GM04504 (cell line): ENCODE data around the gene PGBD4.

Experiments
- DNase-seq: peaks from one replicate; pipeline ENCODE4 v3.0.0-alpha.2; 2012; ENCODE audit warnings: low read depth

Gene PGBD4

GRCh38 chr15:34101366-34102174 lies at the start of gene PGBD4, which contains the start of gene EMC7:
Gene PGBD4 (plus strand): TSS chr15:34102083. CDS start chr15:34102532, 449 bp downstream.
Gene EMC7 (minus strand): TSS chr15:34101862. CDS start chr15:34101839, 23 bp downstream.
- DNase-seq: peak; percentile 99

DNA sequence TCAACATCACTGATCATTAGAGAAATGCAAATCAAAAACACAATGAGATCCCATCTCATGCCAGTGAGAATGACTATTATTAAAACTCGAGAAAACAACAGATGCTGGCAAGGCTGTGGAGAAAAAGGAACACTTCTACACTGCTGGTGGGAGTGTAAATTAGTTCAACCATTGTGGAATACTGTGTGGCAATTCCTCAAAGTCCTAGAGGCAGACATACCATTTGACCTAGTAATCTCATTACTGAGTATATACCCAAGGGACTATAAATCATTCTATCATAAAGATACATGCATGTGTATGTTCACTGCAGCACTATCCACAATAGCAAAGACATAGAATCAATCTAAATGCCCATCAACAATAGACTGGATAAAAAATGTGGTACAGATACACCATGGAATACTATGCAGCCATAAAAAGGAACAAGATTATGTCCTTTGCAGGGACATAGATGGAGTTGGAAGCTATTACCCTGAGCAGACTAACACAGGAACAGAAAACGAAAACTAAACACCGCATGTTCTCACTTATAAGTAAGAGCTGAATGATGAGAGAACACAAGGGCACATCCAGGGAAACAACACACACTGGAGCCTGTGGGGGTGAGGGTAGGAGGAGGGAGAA lies 47.7 kb upstream of the PGBD4 start:
- DNase-seq: no peak

GRCh38 chr15:34055868-34056595 lies 45.9 kb upstream of the PGBD4 start:
- no peak for DNase-seq

- DNase-seq: no peak
These were observed 45.0 kb upstream of the PGBD4 start for GRCh38 chr15:34056911-34057310.

GRCh38 chr15:34059476-34059875 lies 42.4 kb upstream of the PGBD4 start:
- DNase-seq: no peak

DNA sequence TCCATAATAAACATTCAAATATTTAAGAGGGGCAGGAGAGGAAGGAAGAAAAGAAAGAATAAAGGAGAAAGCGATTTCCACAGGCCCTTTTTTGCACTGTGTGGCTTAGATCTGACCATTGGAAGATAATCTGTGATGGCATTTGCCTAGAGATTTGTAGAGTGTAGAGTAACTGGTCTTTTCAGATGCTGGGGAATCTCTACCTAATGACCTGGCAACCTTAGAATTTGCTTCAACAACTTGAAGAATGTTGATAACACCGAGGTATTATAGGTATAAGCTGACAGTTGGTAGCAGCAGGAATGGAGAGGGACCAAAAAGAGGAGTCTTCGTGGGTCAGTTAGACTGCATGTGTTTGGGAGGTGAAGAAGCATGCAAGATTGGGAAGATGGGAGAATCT lies 41.9 kb upstream of the PGBD4 start:
- no peak for DNase-seq

GRCh38 chr15:34064438-34064837 lies 37.4 kb upstream of the PGBD4 start:
- DNase-seq: no peak

- no peak for DNase-seq
These were observed 36.6 kb upstream of the PGBD4 start for GRCh38 chr15:34065261-34065660.

DNA sequence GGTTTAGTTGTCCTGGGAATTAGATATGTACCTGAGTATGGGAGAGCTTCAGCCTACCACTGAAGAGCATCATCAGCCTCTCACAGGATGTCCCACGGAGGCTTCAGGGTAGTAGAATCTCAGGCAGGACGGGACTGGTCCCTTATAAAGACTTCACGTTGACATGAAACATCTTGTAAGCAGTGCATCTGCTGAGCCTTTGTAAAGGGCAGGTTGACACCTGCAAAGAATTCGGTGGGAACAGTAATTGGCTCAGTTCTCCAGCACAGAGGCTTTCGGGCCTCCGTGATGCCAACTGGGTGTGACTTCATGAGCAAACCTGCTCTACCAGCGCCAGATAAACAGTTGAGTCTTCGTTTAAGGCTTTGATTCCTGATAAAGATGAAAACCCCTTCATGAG lies 35.9 kb upstream of the PGBD4 start:
- no peak for DNase-seq

GRCh38 chr15:34070003-34070402 lies 31.9 kb upstream of the PGBD4 start:
- no peak for DNase-seq

- DNase-seq: no peak
These were observed 25.1 kb upstream of the PGBD4 start for GRCh38 chr15:34076785-34077184.

GRCh38 chr15:34078900-34079299 lies 23.0 kb upstream of the PGBD4 start:
- no peak for DNase-seq

DNA sequence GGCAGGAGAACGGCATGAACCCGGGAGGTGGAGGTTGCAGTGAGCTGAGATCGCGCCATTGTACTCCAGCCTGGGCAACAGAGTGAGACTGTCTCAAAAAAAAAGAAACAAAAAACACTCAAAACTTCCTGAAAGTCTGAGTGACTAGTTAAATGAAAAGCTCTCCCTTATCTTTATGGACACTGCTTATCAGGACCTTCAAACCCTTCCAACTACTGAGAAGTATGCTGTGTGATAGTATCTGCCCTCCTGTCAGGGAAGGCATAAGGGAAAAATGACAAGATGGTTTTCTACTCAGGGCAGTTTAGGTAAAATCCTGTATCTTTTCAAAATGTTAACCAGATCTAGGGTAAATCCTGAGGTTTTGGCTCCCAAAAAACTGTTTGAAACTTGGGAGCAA lies 22.0 kb upstream of the PGBD4 start:
- DNase-seq: no peak

DNA sequence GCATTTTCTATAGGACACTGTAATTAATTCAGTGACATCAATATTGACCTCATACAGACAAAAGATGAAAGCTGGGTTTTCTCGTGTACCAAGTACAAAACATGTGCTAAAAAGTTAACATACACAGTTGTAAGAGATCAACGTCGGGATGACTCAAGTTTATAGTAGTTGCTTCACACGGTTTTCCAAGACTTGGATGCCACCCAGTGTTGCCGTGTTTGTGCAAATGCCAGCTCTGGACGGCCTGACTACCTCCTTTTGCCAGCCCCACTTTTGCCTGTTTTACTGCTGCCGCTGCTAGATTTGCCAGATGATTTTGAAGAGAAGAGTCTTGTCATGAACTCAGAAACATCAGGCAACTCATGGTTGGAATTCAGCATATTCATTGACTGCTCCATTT lies 17.8 kb upstream of the PGBD4 start:
- DNase-seq: peak; percentile 83

DNA sequence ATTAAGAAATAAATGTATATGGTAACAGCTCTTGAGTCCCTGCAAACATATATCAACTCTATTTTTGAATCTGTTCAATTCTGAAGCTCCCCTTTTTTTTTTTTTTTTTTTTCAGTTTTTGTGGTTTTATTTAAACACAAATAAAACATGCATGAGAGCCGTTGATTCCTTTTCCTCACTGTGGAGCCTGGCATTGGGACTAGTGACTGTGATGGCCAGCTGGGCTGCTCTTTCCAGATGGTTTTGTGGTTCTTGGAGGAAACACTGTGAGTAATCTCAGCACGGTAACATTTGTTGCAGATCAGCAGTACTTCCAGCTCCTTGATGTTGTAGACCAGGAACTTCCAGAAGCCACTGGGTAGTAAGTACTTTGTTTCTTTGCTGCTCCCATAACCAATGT lies 16.1 kb upstream of the PGBD4 start:
- peak; percentile 36 for DNase-seq

- DNase-seq: no peak
These were observed 2.0 kb upstream of the PGBD4 start for GRCh38 chr15:34099914-34100313.

GRCh38 chr15:34102175-34102925 lies 467 bp downstream of the PGBD4 start:
- DNase-seq: no peak

- no peak for DNase-seq
These were observed 4.5 kb downstream of the PGBD4 start for GRCh38 chr15:34106423-34106822.

DNA sequence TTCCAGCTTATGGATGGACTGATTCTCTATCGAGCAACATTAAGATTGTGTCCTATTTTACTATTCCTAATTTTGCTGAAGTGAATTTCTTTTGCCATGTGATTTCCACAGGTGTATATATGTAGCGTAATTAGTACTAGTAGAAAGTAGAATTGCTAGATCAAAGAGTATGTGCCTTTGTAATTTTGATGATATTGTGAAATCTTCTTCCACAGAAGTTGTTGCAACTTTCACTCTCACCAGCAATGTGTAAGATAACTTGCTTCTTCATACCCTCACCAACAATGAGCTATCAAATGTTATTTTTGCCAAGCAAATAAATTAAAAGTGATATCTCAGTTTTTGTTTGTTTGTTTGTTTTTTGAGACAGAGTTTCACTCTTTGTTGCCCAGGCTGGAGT lies 5.4 kb downstream of the PGBD4 start:
- no peak for DNase-seq

GRCh38 chr15:34109797-34110663 lies 8.1 kb downstream of the PGBD4 start:
- no peak for DNase-seq

DNA sequence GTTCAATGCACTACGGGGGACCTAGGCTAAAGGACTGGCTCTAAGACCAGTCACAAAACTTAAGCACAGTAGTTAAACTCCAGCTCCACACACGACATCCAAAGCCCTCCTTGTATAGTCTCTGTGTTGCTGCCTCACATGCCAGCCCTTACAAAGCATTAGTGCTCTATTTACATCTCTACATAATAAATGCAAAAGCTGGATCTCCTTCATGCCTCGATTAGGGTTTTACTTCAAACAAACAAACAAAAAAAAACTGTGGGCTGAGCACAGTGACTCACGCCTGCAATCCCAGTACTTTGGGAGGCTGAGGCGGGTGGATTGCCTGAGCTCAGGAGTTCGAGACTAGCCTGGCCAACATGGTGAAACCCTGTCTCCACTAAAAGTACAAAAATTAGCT lies 9.6 kb downstream of the PGBD4 start:
- no peak for DNase-seq
